Measurements from ENCODE around the gene SERPINA10.

The SERPINA10 gene

GRCh38 chr14:94334872-94335271 lies 41.8 kb upstream of the SERPINA10 start:
- no peak for TF ChIP-seq CTCF (IDR thresholded peaks at IDR 0.05; ENCODE audit: low read depth, low read length, missing control alignments)
- no peak overlapping the region for H3K4me3 ChIP-seq (ENCODE audit: low read depth, low read length)
- in situ Hi-C loops (cut with HindIII; ENCODE audit: low sequenced_read_pairs): no loop called here
- no peak for DNase-seq (ENCODE audit: low read depth)

GRCh38 chr14:94332587-94332986 lies 39.5 kb upstream of the SERPINA10 start:
- no peak for DNase-seq (ENCODE audit: low read depth)
- in situ Hi-C loops (cut with HindIII; ENCODE audit: low sequenced_read_pairs): no loop called here
- H3K4me3 ChIP-seq (ENCODE audit: low read depth, low read length): no peak overlapping the region
- TF ChIP-seq CTCF (IDR thresholded peaks at IDR 0.05; ENCODE audit: low read depth, low read length, missing control alignments): no peak

- DNase-seq (ENCODE audit: low read depth): no peak
- H3K4me3 ChIP-seq (ENCODE audit: low read depth, low read length): no peak overlapping the region
- TF ChIP-seq CTCF (IDR thresholded peaks at IDR 0.05; ENCODE audit: low read depth, low read length, missing control alignments): no peak
- in situ Hi-C loops (cut with HindIII; ENCODE audit: low sequenced_read_pairs): no loop called here
These were observed 39.1 kb upstream of the SERPINA10 start for GRCh38 chr14:94332063-94332583.

- no peak overlapping the region for H3K4me3 ChIP-seq (ENCODE audit: low read depth, low read length)
- TF ChIP-seq CTCF (IDR thresholded peaks at IDR 0.05; ENCODE audit: low read depth, low read length, missing control alignments): no peak
- in situ Hi-C loops (cut with HindIII; ENCODE audit: low sequenced_read_pairs): no loop called here
- no peak for DNase-seq (ENCODE audit: low read depth)
These were observed 38.4 kb upstream of the SERPINA10 start for GRCh38 chr14:94331462-94331861.

- no peak for TF ChIP-seq CTCF (IDR thresholded peaks at IDR 0.05; ENCODE audit: low read depth, low read length, missing control alignments)
- in situ Hi-C loops (cut with HindIII; ENCODE audit: low sequenced_read_pairs): no loop called here
- H3K4me3 ChIP-seq (ENCODE audit: low read depth, low read length): no peak overlapping the region
- DNase-seq (ENCODE audit: low read depth): no peak
These were observed 37.8 kb upstream of the SERPINA10 start for GRCh38 chr14:94330857-94331256.

- in situ Hi-C loops (cut with HindIII; ENCODE audit: low sequenced_read_pairs): no loop called here
- H3K4me3 ChIP-seq (ENCODE audit: low read depth, low read length): no peak overlapping the region
- TF ChIP-seq CTCF (IDR thresholded peaks at IDR 0.05; ENCODE audit: low read depth, low read length, missing control alignments): no peak
- DNase-seq (ENCODE audit: low read depth): no peak
These were observed 37.4 kb upstream of the SERPINA10 start for GRCh38 chr14:94330432-94330831.

GRCh38 chr14:94329857-94330256 lies 36.8 kb upstream of the SERPINA10 start:
- no peak overlapping the region for H3K4me3 ChIP-seq (ENCODE audit: low read depth, low read length)
- no peak for DNase-seq (ENCODE audit: low read depth)
- in situ Hi-C loops (cut with HindIII; ENCODE audit: low sequenced_read_pairs): no loop called here
- TF ChIP-seq CTCF (IDR thresholded peaks at IDR 0.05; ENCODE audit: low read depth, low read length, missing control alignments): no peak

Measured in astrocyte of the cerebellum (primary cell).